Measurements from ENCODE around the gene INPP5J. TPM values are rescaled to one million over a fixed set of nuclear protein-coding genes. Genes with fewer than 3 reads are reported as not detected.
"Not testable (repeated sequence)": the region's sequence is repeated elsewhere in the genome, so short reads cannot be mapped to it uniquely, and the experiment has no call there.

INPP5J gene, protein sequence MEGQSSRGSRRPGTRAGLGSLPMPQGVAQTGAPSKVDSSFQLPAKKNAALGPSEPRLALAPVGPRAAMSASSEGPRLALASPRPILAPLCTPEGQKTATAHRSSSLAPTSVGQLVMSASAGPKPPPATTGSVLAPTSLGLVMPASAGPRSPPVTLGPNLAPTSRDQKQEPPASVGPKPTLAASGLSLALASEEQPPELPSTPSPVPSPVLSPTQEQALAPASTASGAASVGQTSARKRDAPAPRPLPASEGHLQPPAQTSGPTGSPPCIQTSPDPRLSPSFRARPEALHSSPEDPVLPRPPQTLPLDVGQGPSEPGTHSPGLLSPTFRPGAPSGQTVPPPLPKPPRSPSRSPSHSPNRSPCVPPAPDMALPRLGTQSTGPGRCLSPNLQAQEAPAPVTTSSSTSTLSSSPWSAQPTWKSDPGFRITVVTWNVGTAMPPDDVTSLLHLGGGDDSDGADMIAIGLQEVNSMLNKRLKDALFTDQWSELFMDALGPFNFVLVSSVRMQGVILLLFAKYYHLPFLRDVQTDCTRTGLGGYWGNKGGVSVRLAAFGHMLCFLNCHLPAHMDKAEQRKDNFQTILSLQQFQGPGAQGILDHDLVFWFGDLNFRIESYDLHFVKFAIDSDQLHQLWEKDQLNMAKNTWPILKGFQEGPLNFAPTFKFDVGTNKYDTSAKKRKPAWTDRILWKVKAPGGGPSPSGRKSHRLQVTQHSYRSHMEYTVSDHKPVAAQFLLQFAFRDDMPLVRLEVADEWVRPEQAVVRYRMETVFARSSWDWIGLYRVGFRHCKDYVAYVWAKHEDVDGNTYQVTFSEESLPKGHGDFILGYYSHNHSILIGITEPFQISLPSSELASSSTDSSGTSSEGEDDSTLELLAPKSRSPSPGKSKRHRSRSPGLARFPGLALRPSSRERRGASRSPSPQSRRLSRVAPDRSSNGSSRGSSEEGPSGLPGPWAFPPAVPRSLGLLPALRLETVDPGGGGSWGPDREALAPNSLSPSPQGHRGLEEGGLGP
- under 1 TPM in 1 of 2 experiments, not detected in 1; 0.15 TPM for total RNA-seq

DNA sequence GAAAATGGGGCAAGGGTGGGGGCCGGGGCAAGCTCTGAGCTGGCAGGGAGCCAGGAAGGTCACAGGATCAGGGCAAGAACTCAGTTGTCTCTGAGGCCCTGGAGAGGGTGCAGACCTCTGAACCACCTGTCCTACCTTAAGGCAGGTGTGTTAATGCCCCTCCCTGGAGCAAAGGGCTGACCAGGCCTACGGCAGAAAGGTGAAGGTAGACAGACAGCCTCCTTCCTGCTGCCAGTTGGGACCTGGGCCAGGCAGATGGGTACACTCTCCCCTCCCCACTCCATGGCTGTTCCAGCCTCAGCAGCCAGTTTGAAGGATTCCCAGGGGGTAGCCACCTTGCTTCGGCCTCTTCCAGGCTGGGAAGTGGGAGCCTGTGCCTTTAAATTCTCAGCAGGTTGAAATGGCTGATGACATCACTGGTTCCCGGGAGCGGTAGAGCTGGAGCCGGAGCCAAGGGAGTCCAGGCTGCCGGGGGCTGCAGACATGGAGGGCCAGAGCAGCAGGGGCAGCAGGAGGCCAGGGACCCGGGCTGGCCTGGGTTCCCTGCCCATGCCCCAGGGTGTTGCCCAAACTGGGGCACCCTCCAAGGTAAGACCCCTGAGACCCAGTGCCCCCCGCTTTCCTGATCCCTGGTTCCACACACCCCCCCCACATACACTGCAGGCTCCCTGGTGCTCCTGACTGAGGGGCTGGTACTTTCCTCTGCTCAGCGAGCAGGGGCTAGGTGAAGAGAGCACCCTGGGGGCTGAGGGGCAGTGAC, at the start of gene INPP5J:
Gene INPP5J, plus strand, starts transcription at position 435 of the 760 bp plus-strand sequence. Its CDS starts 49 bp downstream, at position 484.
- POLR2A ChIA-PET, result no interaction called here
- CTCF ChIA-PET, result no interaction called here

DNA sequence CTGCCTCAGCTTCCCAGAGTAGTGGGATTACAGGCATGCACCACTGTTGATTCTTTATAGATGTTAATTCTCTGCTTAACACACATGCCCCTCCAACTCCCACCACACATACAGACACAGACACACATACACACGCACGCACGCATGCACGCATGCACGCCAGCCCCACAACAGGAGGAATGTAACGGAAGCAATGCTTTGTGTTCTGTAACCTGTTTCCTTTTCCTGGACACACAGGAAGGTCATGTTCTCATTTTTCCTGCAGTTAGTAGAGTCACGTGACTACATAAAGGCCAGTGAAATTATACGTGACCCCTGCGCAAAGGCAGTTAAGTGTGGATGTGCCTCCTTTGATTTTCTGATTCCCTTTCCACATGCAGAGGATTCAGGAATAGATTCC, 49.6 kb upstream of the INPP5J start:
- CTCF ChIA-PET, result interaction anchor here (2.1 kb wide), 1 partner anchor 12 kb away, joined by 6 read pairs; no protein-coding TSS in a partner anchor

DNA sequence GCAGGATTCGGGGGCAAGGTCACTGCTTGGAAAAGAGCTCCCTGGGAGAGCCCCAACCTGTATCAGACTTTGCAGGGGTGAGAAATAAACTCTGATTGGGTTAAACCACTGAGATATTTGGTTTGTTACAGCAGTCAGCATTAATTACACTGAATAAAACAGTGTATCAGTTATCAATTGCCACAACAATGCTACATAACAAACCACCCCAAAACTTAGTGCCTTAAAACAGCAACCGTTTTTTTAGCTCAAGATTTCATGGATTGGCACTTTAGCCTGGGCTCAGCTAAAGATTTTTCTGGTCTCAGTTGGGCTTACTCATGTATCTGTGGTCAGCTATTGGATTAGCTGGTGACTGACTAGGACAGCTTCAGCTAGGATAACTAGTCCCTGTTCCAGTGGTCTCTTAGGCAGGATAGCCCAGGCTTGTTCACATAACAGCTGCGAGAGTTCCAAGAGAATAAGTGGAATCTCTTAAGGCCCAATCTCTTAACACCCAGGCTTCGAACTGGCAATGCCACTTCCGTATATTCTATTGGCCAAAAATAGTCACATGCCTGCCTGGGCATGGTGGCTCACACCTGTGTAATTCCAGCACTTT, 49.1 kb upstream of the INPP5J start:
- POLR2A ChIA-PET, result not testable (repeated sequence)
- CTCF ChIA-PET, result interaction anchor here (0.6 to 2.1 kb wide), 2 partner anchors 11 to 1067 kb away, joined by 3 to 6 read pairs; no protein-coding TSS in a partner anchor

More for the DNA sequence above, 49.6 kb upstream of the INPP5J start:
- POLR2A ChIA-PET, result not testable (repeated sequence)

DNA sequence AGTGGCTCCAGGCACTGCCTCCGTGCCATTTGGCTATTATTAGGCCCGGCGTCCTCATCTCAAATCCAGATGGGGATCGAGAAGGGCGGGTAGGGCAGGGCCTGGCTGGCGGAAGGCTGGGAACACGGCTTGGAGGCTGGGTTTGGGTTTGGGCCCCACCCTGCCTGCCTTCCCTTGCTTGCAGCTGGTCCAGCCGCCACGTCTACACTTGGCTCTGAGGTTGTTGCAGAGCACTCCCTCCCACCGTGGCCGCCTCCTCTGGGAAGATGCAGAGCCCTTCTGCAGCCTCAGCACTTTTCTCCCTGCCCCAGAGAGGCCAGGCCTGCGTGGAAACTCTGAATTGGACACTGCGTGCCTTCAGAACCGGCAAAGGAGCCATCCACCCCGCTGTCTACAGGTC, 46.8 kb upstream of the INPP5J start:
- CTCF ChIA-PET, result no interaction called here
- POLR2A ChIA-PET, result no interaction called here

DNA sequence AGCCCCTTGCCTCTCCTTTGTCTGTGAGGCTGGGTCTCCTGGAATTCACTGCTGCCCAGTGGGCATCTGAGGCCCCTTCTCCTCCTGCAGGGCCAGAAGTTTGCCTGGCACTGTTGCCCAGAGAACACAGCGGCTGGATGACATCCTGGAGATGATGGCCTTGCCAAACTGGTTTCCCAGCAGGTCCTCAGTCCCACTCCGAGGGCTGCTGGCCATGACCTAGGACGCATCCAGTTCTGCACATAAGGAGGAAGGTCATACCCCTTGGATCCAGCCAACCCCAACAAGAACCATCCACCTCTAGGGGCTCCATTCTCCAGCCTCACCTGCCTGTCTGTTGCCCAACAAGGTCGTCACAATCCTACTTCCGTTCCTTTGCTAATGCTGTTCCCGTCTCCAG, 45.1 kb upstream of the INPP5J start:
- POLR2A ChIA-PET, result no interaction called here
- CTCF ChIA-PET, result no interaction called here

DNA sequence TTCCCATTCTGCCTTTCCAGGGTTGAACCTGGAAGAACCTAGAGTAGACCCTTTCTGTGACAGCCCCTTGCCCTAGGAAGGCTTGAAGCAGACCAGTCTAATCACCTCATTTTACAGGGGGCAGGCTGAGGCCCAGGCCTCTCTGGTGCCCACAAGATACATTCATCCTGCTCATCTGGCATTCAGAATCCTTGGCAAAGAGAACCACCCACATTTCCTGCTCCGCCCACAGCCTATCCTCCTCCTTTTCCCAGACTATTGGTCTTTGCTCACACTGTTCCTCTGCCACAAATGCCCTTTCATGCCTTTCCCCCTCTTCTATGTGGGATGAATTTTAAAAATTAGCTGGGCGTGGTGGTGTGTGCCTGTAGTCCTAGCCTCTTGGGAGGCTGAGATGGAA, 44.4 kb upstream of the INPP5J start:
- POLR2A ChIA-PET, CTCF ChIA-PET: not testable (repeated sequence)

DNA sequence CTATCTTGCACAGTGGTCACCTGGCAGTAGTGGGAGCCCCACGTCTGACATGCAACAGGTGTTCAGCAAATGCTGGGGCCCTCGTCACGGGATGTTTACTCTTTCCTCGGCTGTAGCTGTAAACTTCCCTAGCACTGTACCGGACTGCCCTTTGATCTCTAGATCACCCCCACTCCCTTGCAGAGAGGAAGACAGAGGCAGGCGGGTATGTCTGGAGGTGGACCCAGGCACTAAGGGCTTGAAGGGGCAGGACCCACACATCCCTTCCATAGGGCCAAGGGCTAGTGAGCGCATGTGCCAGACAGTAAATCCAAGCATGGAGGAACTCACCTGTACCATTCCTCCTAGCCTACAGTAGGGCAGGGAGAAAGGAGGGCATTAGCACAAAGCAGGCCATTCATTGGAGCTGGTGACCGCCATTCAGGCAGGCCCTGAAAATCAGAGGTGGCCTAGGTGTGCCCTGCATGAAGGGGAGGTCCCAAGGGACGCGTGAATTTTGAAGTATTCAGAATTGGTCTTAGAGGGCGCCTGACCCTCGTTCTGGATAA, 43.6 kb upstream of the INPP5J start:
- POLR2A ChIA-PET, result no interaction called here
- CTCF ChIA-PET, result interaction anchor here (0.8 kb wide), 1 partner anchor 159 kb away, joined by 3 read pairs; no protein-coding TSS in a partner anchor

DNA sequence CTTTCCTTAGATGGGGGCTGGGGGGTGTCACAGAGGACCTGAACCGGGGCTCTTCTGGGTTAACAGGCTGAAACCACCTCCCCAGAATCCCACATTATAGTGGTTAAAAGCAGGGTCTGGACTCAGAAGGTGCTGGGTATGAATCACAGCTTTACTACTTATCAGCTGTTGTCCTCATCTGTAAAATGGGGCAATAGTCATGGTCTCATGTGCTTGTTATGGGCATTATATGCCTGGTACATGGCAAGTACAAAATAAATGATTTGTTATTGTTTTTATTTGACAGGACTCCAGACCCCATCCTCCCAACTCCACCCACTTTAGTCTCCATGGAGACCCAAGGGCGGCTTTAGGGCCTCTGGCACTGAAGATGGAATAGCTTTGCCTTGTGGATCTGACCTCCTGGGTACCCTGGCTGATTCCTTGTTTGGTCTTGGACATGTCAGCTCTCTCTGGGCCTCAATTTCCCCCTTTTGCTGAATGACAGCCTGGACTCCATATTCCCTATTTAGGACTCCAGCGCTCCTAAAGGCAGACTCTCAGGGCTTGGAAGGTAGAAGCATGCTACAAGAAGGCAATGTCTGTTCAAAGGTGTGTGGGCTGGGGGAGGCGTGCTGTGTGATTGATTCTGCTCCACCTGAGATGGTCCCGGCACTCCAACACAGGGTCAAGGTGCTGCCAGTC, 42.5 kb upstream of the INPP5J start:
- POLR2A ChIA-PET, result interaction anchor here (0.9 to 1.6 kb wide), 4 partner anchors 9 to 657 kb away, joined by 3 to 6 read pairs (median 4); partner anchors contain the start of genes SELENOM and TUG1
- CTCF ChIA-PET, result interaction anchor here (1.0 to 1.5 kb wide), 3 partner anchors 9 to 316 kb away, joined by 3 to 4 read pairs (median 4); no protein-coding TSS in a partner anchor

DNA sequence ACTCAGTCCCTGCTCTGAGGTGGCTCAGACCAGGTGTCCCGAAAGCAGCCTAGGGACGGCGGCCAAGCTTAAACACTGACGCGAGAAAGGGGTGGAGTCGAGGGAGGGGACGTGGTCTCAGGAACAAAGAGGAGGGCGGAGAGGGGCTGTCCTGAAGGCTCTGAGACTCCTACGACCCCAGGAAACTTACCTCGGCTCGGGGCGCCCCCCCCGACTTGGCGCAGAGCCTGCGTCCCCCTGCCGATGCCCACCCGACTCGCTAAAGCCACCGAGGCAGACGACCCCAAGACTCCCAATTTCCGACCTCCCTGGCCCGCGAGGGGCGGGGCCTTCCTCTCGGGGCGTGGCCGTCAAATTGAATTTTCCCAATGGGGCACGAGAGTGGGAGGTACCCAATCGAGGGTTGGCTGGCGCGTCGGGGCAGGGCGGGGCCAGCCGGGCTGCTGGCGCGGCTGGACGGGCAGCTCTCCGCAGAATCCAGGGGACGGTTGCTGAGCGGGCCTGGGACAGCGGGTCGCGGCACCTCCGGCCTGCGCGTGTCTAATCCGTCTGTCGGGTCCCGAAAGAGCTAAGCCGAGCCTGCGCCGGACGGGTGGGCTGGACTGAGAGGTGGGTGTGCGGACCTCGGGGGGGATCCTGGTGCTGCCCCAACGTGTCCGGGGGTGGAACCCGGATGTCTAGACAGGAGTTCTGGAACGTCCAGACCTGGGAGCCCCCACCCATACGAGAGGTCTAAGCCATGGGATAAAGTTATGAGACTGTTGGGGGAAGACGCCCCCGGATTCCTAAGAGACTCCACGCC, 41.7 kb upstream of the INPP5J start, which contains the start of gene SMTN:
Gene SMTN, plus strand, starts transcription at position 471 of the 802 bp plus-strand sequence. CDS start 1,941 bp downstream, outside the sequence.
- ChIA-PET POLR2A (interaction anchor here (0.9 to 1.6 kb wide), 4 partner anchors 10 to 658 kb away, joined by 3 to 6 read pairs (median 4); partner anchors contain the start of genes SELENOM and TUG1), CTCF (interaction anchor here (0.6 to 1.5 kb wide), 4 partner anchors 10 to 317 kb away, joined by 3 to 4 read pairs (median 4); no protein-coding TSS in a partner anchor)

DNA sequence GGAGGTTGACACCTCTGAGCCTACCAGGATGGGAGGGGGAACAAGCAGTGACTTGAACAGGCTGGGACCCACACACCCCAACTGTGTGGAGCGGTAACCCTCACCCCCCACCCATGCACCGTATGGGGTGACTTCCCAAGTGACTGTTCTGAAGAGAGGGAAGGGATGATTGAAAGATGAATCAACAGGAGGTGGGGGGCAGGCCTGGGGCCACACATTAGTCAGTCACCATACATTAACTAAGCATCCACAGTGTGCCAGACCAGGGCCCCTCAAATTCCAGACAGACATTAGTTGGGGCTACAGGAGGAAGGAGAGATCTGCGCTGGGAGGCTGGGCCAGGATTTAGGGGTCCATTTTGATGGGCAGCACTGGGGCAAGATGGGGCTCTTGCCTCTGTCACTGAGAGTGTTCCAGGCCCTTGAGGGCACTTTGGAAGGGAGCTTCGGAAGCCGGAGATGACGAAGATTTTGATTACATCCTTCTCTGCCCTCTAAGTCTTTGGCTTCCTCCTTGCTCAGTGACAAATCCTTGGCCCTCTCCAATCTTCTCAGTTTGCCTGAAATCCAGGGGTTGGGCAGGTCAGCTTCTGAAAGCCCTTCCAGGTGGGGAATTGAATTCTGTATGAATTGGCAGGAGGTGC, 40.7 kb upstream of the INPP5J start:
- ChIA-PET CTCF (interaction anchor here (0.7 to 1.0 kb wide), 2 partner anchors 135 to 436 kb away, joined by 3 read pairs; no protein-coding TSS in a partner anchor), POLR2A (interaction anchor here (0.6 to 3.8 kb wide), 2 partner anchors 113 to 339 kb away, joined by 4 to 35 read pairs; partner anchors contain the start of genes MORC2 and TUG1)

DNA sequence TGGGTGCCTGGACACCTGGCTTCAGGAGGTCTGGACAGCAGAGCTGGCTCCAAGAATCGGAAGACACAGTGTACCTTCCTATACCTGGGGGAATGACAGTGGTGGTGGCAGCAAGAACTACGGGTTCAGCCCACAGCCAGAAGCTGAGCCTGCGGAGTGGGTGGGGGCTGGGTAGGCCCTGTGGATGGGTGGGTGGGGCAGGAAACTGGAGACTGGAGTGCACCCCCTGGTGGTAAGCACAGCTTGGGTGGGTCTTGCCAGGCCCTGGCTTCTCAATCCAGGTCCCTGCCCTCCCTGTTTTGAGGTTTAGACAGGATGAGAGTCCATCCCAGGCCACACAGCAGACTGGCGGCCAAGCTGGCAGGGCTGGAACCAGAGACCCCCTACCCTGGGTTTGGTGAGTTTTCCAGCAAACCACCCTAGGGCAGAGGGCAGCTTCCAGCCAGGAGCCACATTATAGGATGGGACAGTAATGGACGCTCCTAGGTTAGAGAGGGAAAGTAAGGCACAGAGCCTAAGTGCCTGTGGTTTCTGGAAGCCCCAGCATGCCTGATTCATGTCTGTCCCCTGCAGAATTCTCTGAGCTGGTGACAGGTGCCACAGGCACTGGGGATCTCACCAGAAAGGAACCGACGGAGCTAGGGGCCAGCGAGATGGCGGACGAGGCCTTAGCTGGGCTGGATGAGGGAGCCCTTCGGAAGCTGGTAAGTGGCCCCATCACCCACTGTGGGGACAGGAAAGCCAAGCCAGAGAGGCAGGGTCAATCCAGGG, 40.0 kb upstream of the INPP5J start:
- POLR2A ChIA-PET, result interaction anchor here (0.6 to 3.8 kb wide), 2 partner anchors 114 to 340 kb away, joined by 4 to 35 read pairs; partner anchors contain the start of genes MORC2 and TUG1
- CTCF ChIA-PET, result interaction anchor here (0.7 to 1.0 kb wide), 3 partner anchors 136 to 437 kb away, joined by 3 read pairs; no protein-coding TSS in a partner anchor

DNA sequence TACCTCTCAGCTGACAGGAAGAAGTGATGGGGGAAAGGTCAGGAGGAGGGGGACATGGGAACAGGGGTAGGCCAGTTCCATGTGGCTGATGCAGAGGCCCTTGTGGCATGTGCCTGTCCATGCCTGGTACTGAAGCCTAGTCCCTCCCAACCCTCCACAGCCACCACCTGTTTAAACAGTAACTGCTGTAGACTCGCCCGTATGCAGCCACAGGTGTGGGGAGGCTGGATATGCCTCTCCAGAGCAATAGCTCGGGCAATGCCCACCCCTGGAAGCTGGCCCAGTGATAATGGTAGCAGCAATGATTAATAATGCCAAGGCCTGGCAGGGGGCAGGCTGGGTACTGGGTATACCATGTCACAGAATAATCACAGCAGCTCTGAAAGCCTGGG, 39.4 kb upstream of the INPP5J start:
- CTCF ChIA-PET, result interaction anchor here (0.7 to 2.6 kb wide), 4 partner anchors 115 to 338 kb away, joined by 3 to 11 read pairs (median 6); partner anchors contain the start of genes MORC2 and TUG1
- POLR2A ChIA-PET, result interaction anchor here (3.8 kb wide), 1 partner anchor 114 kb away, joined by 35 read pairs; the partner anchor contains the start of genes MORC2 and TUG1

DNA sequence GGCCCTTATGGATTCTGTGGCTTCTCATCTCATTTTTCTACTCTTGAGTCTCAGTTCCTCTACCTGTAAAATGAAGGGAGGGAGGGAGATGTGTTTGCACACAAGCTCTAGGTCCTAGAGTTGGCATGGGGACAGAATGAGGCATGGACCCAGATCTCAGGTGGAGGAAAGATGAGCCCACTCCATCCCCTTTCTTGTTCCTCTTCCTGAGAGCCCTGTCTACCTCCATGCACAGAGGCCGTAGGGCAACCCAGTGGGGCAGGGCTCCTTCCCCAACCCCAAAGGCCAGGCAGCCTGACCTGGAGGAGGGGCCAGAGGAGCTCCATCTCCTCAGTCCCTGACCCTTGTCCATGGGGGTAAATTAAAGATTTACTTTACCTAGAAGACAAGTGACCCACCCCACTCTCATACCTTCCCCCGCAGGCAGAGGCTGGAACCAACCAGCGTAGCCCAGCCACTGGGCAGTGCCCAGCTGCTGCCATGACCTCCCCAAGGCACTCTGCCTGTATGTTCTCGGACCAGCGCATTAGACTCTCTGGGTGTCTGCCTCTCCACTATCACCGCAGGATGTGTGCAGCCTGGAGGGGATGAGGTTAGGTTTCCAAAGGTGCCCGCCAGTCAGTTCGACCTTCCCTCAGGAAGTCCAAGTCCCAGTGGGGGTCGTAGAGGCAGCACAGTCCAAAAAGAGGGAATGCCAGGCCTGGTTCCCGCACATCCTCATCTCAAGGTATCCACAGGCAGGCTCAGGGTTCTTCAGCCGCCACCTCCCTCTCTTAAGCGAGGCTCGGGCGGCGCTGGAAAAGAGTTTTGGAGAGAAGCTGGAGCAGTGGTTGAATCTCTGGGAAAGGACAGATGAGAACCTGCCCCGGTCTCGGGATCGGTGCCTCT, 38.6 kb upstream of the INPP5J start:
- ChIA-PET POLR2A (interaction anchor here (0.6 to 3.8 kb wide), 5 partner anchors 23 to 209 kb away, joined by 3 to 35 read pairs (median 4); partner anchors contain the start of genes MORC2, PIK3IP1, SELENOM and TUG1), CTCF (interaction anchor here (0.7 to 2.6 kb wide), 20 partner anchors 11 to 548 kb away, joined by 3 to 11 read pairs (median 4); partner anchors contain the start of genes MORC2, RNF185, SELENOM and TUG1)

All from activated CD8-positive, alpha-beta memory T cell treated with anti-CD3 and anti-CD28 coated beads for 36 hours (primary cell).